Activated T-cell treated with anti-CD3 and anti-CD28 coated beads, Interleukin-2, amount 50 U/mL, for 24 hours (primary cell): ENCODE results near the gene SAMHD1.
"Not testable (repeated sequence)": the region's sequence is repeated elsewhere in the genome, so short reads cannot be mapped to it uniquely, and the experiment has no call there.

Experiments used
- DNase-seq: peaks from one replicate; pipeline ENCODE4 v3.0.0-alpha.2; 2020
- H3K27ac Mint-ChIP-seq: 2 replicates; pipeline ENCODE4 v1.8.0; 2020; ENCODE audit warnings: mild to moderate bottlenecking, mixed read lengths
- H3K27me3 Mint-ChIP-seq: 2 replicates; pipeline ENCODE4 v1.8.0; 2020; ENCODE audit warnings: mixed read lengths
- H3K36me3 Mint-ChIP-seq: 2 replicates; pipeline ENCODE4 v1.8.0; 2020; ENCODE audit warnings: low read depth, mixed read lengths
- H3K4me1 Mint-ChIP-seq: 2 replicates; pipeline ENCODE4 v1.8.0; 2020; ENCODE audit warnings: low read depth, mixed read lengths
- H3K4me3 Mint-ChIP-seq: 2 replicates; pipeline ENCODE4 v1.8.0; 2020; ENCODE audit warnings: mild to moderate bottlenecking, moderate library complexity, mixed read lengths
- H3K9me3 Mint-ChIP-seq: 2 replicates; pipeline ENCODE4 v1.8.0; 2020; ENCODE audit warnings: mixed read lengths

Gene SAMHD1

GRCh38 chr20:36933571-36933970, 17.9 kb downstream of the SAMHD1 start:
- H3K27ac Mint-ChIP-seq, H3K9me3 Mint-ChIP-seq, H3K27me3 Mint-ChIP-seq, H3K4me3 Mint-ChIP-seq: not testable (repeated sequence)
- peaks cover 81% of the 10 kb centered on the region for H3K36me3 Mint-ChIP-seq
- peak; percentile 13 for DNase-seq
- H3K4me1 Mint-ChIP-seq: peaks cover 60% of the 10 kb centered on the region

- no peaks in the 10 kb centered on the region for H3K27me3 Mint-ChIP-seq
- H3K9me3 Mint-ChIP-seq: no peaks in the 10 kb centered on the region
- no peak overlapping the region for H3K4me3 Mint-ChIP-seq
- H3K4me1 Mint-ChIP-seq: peaks cover 59% of the 10 kb centered on the region
- peak overlapping the region; percentile 78 for H3K27ac Mint-ChIP-seq
- peak; percentile 25 for DNase-seq
- peaks cover 82% of the 10 kb centered on the region for H3K36me3 Mint-ChIP-seq
These were observed 18.8 kb downstream of the SAMHD1 start for GRCh38 chr20:36932476-36933426.

GRCh38 chr20:36932067-36932466, 19.4 kb downstream of the SAMHD1 start:
- peak overlapping the region; percentile 78 for H3K27ac Mint-ChIP-seq
- H3K4me3 Mint-ChIP-seq, H3K27me3 Mint-ChIP-seq, H3K9me3 Mint-ChIP-seq: not testable (repeated sequence)
- H3K4me1 Mint-ChIP-seq: peaks cover 52% of the 10 kb centered on the region
- DNase-seq: peak; percentile 27
- H3K36me3 Mint-ChIP-seq: peaks cover 82% of the 10 kb centered on the region

DNA sequence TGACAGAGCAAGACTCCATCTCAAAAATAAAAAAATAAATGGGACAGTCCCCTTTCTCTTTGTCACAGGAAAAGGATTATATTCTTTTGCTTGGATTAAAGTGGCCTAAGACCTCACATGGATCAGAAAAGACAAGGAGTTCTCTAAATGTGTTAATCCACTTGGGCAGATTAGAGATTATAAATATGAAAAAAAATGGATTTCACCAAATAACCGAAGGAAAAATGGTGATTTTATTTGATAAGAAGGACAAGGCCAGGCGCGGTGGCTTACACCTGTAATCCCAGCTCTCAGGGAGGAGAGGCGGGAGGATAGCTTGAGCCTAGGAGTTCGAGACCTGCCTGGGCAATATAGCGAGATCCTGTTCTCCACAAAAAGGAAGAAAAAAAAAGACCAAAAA, 21.8 kb downstream of the SAMHD1 start:
- H3K27me3 Mint-ChIP-seq: no peaks in the 10 kb centered on the region
- H3K27ac Mint-ChIP-seq: peak overlapping the region; percentile 91
- H3K4me1 Mint-ChIP-seq: peaks cover 56% of the 10 kb centered on the region
- H3K36me3 Mint-ChIP-seq: peaks cover 84% of the 10 kb centered on the region
- H3K4me3 Mint-ChIP-seq: no peak overlapping the region
- no peak for DNase-seq
- H3K9me3 Mint-ChIP-seq: no peaks in the 10 kb centered on the region

DNA sequence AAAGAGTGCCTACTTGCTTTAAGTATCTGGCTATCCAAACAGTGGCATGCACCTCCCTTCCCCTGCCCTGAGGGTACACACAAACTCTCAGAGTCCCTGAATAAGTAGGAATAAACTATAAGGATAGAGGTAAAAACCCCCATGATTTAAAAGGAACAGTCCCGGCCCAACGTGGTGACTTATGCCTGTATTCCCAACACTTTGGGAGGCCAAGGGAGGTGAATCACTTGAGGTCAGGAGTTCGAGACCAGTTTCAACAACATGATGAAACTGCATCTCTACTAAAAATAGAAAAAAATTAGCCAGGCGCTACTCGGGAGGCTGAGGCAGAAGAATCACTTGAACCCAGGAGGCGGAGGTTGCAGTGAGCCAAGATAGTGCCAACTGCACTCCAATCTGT, 22.2 kb downstream of the SAMHD1 start:
- peak; percentile 21 for DNase-seq
- H3K4me3 Mint-ChIP-seq: no peak overlapping the region
- no peaks in the 10 kb centered on the region for H3K27me3 Mint-ChIP-seq
- H3K27ac Mint-ChIP-seq: peak overlapping the region; percentile 91
- peaks cover 86% of the 10 kb centered on the region for H3K36me3 Mint-ChIP-seq
- peaks cover 59% of the 10 kb centered on the region for H3K4me1 Mint-ChIP-seq
- H3K9me3 Mint-ChIP-seq: no peaks in the 10 kb centered on the region

DNA sequence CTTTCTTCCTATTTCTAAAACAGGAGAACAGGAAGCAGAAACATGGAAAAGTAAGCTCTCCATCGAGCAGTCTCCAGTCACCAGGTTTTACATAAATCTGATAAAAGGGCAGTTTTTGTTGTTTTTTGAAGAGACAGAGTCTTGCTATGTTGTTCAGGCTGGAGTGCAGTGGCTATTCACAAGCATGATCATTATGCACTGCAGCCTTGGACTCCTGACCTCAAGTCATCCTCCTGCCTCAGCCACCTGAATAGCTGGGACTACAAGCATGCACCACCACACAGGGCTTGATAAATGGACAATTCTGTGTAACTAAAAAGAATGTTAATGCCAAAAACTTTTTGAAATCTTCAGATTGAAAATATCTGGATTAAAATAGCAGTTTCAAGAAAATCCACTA, 23.8 kb downstream of the SAMHD1 start:
- H3K36me3 Mint-ChIP-seq: peaks cover 84% of the 10 kb centered on the region
- peak overlapping the region; percentile 29 for H3K27ac Mint-ChIP-seq
- DNase-seq: no peak
- no peaks in the 10 kb centered on the region for H3K27me3 Mint-ChIP-seq
- H3K4me3 Mint-ChIP-seq: no peak overlapping the region
- no peaks in the 10 kb centered on the region for H3K9me3 Mint-ChIP-seq
- H3K4me1 Mint-ChIP-seq: peaks cover 58% of the 10 kb centered on the region

DNA sequence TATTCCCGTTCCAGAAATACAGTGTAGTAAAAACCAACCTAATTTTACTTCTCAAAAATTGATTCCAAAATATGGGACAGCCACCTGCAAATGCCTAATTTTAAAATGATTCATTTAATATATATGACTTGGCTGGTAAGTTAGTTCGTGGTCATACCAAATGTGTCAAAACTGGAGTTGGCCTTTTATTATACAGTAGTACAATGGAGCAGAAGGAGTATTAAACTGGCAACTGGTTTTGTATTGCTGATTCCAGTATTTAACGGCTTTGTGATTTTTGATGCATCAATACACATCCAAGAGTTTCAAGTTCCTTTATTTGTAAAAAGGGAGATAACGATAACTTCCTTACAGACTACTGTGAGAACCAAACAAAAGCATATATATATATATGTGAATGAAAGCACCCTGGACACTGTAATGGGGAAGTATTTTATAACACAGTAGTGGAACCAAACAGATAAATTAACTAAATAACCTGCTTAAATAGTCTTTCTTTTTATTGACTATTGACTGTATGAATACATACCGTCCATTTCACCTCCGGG, 24.8 kb downstream of the SAMHD1 start:
- H3K36me3 Mint-ChIP-seq: peaks cover 84% of the 10 kb centered on the region
- H3K9me3 Mint-ChIP-seq: no peaks in the 10 kb centered on the region
- H3K4me1 Mint-ChIP-seq: peaks cover 56% of the 10 kb centered on the region
- no peak overlapping the region for H3K4me3 Mint-ChIP-seq
- DNase-seq: no peak
- H3K27me3 Mint-ChIP-seq: no peaks in the 10 kb centered on the region
- H3K27ac Mint-ChIP-seq: peak overlapping the region; percentile 9

GRCh38 chr20:36925234-36925633, 26.3 kb downstream of the SAMHD1 start:
- no peak overlapping the region for H3K4me3 Mint-ChIP-seq
- H3K27ac Mint-ChIP-seq: peak overlapping the region; percentile 79
- H3K27me3 Mint-ChIP-seq: no peaks in the 10 kb centered on the region
- H3K9me3 Mint-ChIP-seq: no peaks in the 10 kb centered on the region
- peak; percentile 3 for DNase-seq
- peaks cover 83% of the 10 kb centered on the region for H3K36me3 Mint-ChIP-seq
- H3K4me1 Mint-ChIP-seq: peaks cover 43% of the 10 kb centered on the region

DNA sequence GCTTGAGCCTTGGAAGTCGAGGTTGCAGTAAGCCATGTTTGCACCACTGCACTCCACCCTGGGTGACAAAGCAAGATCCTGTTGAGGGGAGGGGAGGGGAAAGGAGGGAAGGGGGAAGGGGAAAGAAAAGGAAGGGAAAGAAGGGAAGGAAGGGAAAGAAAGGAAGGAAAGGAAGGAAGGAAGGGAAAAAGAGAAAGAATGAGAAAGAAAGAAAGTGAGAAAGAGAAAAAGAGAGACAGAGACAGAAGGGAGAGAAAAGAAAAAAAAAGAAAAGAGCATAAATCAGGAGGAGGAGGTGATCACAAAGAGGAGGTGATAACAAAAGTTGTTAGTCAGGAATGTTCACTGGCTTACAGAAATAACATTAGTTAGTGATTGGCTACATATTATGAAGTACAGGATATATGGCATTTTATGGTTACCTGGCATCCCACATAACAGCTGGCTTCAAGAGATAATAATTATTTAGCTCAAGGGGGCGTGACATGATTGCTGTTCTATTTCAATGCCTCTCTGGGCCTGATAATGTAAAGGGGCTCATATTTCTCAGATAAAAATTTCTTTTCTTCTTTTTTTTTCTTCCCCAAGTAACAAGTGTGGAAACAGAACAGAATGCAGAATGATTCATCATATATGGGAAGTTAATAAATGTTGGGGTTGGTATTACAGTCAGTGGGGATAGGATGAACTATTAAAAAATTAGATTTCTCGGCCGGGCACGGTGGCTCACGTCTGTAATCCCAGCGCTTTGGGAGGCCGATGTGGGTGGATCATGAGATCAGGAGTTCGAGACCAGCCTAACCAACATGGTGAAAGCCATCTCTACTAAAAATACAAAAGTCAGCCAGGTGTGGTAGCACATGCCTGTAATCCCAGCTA, 27.1 kb downstream of the SAMHD1 start:
- H3K4me3 Mint-ChIP-seq: no peak overlapping the region
- DNase-seq: peak; percentile 6
- H3K27me3 Mint-ChIP-seq: no peaks in the 10 kb centered on the region
- no peaks in the 10 kb centered on the region for H3K9me3 Mint-ChIP-seq
- peaks cover 77% of the 10 kb centered on the region for H3K36me3 Mint-ChIP-seq
- H3K4me1 Mint-ChIP-seq: peaks cover 41% of the 10 kb centered on the region
- peak overlapping the region; percentile 83 for H3K27ac Mint-ChIP-seq

DNA sequence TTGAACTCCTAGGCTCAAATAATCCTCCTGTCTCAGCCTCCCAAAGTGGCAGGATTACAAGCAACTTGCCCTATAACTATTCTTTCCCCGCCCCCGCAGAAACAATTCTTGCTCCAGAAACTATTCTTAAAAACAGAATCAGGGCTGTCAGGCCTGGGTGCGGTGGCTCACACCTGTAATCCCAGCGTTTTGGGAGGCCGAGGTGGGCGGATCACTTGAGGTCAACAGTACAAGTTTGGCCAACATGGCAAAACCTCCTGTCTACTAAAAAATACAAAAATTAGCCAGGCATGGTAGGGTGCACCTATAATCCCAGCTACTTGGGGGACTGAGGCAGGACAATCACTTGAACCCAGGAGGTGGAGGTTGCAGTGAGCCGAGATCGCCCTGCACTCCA, 31.2 kb downstream of the SAMHD1 start:
- Mint-ChIP-seq H3K36me3 (peaks cover 58% of the 10 kb centered on the region), H3K4me1 (peaks cover 25% of the 10 kb centered on the region), H3K27ac (peak overlapping the region; percentile 84)

GRCh38 chr20:36919715-36920333, 31.7 kb downstream of the SAMHD1 start:
- Mint-ChIP-seq H3K36me3 (peaks cover 59% of the 10 kb centered on the region), H3K27ac (peak overlapping the region; percentile 84), H3K4me3 (no peak overlapping the region), H3K9me3 (no peaks in the 10 kb centered on the region), H3K27me3 (no peaks in the 10 kb centered on the region), H3K4me1 (peaks cover 22% of the 10 kb centered on the region)
- no peak for DNase-seq

More for the DNA sequence above, 31.2 kb downstream of the SAMHD1 start:
- Mint-ChIP-seq H3K27me3 (no peaks in the 10 kb centered on the region), H3K9me3 (no peaks in the 10 kb centered on the region), H3K4me3 (no peak overlapping the region)
- no peak for DNase-seq

GRCh38 chr20:36917943-36918342, 33.6 kb downstream of the SAMHD1 start:
- H3K4me1 Mint-ChIP-seq: peaks cover 12% of the 10 kb centered on the region
- DNase-seq: peak; percentile 22
- no peak overlapping the region for H3K27ac Mint-ChIP-seq
- no peaks in the 10 kb centered on the region for H3K9me3 Mint-ChIP-seq
- H3K27me3 Mint-ChIP-seq: no peaks in the 10 kb centered on the region
- peaks cover 60% of the 10 kb centered on the region for H3K36me3 Mint-ChIP-seq
- no peak overlapping the region for H3K4me3 Mint-ChIP-seq

- Mint-ChIP-seq H3K4me3 (no peak overlapping the region), H3K9me3 (no peaks in the 10 kb centered on the region), H3K4me1 (peaks cover 9% of the 10 kb centered on the region), H3K36me3 (peaks cover 61% of the 10 kb centered on the region), H3K27me3 (no peaks in the 10 kb centered on the region), H3K27ac (peak overlapping the region; percentile 22)
- DNase-seq: no peak
These were observed 34.3 kb downstream of the SAMHD1 start for GRCh38 chr20:36917240-36917639.

DNA sequence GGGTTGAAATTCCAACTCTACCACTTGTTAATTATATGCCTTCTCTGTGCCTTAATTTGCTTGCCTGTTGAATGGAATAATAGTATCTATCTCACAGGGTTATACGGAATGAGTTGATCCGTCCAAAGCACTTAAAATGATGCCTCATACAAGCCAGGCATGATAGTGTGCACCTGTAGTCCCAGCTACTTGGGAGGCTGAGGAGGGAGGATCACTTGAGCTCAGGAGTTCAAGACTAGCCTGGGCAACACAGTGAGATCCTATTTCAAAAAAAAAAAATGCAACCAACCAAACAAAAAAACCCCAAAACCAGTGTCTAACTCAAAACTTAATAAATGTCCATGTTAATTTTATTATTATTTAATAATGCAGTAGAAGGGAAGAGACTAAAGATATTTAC, 35.3 kb downstream of the SAMHD1 start:
- H3K36me3 Mint-ChIP-seq: peaks cover 64% of the 10 kb centered on the region
- H3K9me3 Mint-ChIP-seq: no peaks in the 10 kb centered on the region
- DNase-seq: no peak
- H3K27ac Mint-ChIP-seq: peak overlapping the region; percentile 50
- no peak overlapping the region for H3K4me3 Mint-ChIP-seq
- H3K4me1 Mint-ChIP-seq: peaks cover 9% of the 10 kb centered on the region
- no peaks in the 10 kb centered on the region for H3K27me3 Mint-ChIP-seq
